GM19324 (cell line): Measurements from ENCODE around the gene DNASE1L1.

Experiments used
- ATAC-seq: cut with Tn5 transposase; IDR thresholded peaks from one replicate; pipeline ENCODE4 v1.9.1; 2021; ENCODE audit warnings: mild to moderate bottlenecking, moderate library complexity; ENCODE audit not compliant: unreplicated experiment, low FRiP score

Gene DNASE1L1

GRCh38 chrX:154436983-154437752 lies 28.1 kb upstream of the DNASE1L1 start, which contains the start of gene GDI1:
Gene GDI1, plus strand, starts transcription at chrX:154437154. Its CDS starts 101 bp downstream, at chrX:154437255.
- ATAC-seq = peak; percentile 40

GRCh38 chrX:154436374-154436982 lies 27.4 kb upstream of the DNASE1L1 start:
- peak; percentile 33 for ATAC-seq

- ATAC-seq = no peak
Measured at GRCh38 chrX:154435171-154435733, 26.2 kb upstream of the DNASE1L1 start.

- ATAC-seq = no peak
Measured at GRCh38 chrX:154434394-154435168, 25.5 kb upstream of the DNASE1L1 start.

- ATAC-seq = no peak
Measured at GRCh38 chrX:154433605-154434004, 24.6 kb upstream of the DNASE1L1 start.

- no peak for ATAC-seq
Measured at GRCh38 chrX:154432210-154432609, 23.2 kb upstream of the DNASE1L1 start.

DNA sequence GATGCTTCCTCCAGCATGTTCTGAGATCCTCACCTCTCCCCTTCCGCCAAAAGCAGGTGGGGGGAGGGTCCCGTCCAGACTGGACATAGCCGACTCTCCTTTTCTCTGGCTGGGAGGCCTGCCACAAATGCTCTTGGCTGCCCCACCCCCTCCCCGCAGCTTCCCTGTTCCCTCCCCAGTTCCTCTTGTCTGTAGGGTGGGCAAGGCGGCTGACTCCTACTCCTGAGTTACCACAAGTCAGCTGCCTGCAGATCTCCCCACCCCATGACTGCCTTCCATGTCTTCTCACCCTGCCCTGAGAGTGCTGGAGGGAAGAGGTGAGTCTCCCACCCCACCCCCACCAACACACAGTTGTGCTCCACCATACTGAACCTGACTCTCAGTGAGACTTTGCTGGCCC lies 22.3 kb upstream of the DNASE1L1 start:
- ATAC-seq = no peak

GRCh38 chrX:154430916-154431315 lies 21.9 kb upstream of the DNASE1L1 start:
- no peak for ATAC-seq

DNA sequence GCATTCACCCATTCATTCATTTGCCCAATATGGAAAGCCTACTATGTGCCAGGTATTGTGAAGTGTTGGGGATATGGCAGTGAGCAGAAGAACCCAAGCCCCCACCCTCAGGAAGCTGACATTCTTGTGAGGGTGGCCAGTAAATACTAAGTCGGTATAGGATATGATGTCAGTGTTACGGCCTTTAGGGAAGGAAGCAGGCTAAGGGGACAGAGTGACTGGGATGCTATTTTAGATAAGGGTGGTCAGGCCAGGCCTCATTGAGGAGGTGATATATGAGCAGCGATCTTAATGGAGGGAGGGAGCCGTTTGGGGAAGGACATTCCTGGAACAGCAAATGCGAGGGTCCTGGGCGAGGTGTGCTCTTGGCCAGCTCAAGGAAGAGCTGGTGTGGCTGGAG lies 21.4 kb upstream of the DNASE1L1 start:
- ATAC-seq = no peak

GRCh38 chrX:154429711-154430110 lies 20.7 kb upstream of the DNASE1L1 start:
- no peak for ATAC-seq

DNA sequence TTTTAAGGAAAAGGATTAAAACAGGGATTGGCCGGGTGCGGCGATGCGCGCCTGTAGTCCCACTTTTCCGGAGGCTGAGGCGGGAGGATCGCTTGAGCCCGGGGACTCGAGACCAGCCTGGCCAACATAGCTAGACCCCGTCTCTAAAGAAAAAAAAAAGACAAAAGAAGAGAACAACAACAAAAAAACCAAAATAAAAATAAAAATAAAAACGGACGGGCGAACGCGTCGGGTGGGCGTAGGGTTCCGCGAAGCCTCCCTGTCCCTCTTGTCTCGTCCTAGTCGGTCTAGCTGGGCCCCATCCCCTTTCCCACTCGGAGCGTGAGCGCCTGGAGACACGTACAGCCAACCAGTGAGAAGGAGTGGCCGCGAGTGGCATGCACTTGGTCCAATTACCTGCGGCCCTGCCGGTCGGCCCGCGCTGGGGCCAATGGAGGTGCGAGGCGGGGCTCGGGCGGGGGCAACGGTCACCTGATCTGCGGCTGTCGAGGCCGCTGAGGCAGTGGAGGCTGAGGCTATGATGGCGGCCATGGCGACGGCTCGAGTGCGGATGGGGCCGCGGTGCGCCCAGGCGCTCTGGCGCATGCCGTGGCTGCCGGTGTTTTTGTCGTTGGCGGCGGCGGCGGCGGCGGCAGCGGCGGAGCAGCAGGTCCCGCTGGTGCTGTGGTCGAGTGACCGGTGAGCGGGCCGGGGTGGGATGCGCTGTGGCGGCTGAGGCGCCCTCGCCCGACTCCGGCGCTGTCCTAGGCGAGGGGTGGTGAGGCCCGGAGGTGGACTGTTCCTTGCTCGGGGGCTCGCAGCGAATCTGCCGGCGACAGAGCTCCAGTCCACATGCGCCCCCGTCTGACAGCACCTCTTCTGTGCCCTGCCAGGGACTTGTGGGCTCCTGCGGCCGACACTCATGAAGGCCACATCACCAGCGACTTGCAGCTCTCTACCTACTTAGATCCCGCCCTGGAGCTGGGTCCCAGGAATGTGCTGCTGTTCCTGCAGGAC lies 19.4 kb upstream of the DNASE1L1 start, which contains the start of gene ATP6AP1:
ATP6AP1 (plus strand) TSS at position 502 of the 996 bp plus-strand sequence; CDS start at position 518, 16 bp downstream.
- ATAC-seq = peak; percentile 88

DNA sequence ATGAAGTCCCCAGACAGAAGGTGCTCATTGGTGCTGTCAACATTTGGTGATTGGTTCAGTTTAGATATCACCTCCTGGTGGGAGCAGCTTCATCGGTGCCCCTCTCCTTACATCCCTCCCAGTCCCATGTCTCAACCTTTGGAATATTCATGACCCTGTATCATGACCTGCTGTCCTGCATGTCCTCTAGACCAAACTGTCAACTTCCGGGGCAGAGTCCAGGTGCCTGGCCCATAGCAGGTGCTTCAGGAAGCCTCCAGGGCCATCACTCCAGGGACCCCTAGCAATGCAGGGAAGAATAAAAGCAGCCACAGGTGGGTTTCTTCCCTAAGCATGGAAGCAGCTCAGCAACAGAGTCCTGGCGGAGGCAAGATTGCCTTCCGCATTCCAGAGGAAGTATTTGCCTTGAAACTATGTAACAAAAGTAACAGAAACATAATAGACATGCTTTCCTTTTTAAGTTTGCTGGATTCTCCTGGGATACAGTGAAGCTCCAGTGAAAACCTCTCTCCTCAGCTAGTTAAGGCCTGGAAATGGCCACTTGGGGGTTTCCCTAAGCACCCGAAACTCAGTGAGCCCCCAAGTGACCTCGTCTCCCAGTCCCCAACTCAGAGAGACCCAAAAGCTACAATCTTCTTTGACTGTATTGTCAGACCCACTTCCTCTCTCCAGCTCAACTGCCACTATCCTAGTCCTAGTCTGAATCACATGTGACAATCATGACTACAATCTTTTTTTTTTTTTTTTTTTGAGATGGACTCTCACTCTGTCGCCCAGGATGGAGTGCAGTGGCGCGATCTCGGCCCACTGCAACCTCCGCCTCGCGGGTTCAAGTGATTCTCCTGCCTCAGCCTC lies 18.1 kb upstream of the DNASE1L1 start:
- no peak for ATAC-seq

- no peak for ATAC-seq
Measured at GRCh38 chrX:154420402-154420756, 11.3 kb upstream of the DNASE1L1 start.

DNA sequence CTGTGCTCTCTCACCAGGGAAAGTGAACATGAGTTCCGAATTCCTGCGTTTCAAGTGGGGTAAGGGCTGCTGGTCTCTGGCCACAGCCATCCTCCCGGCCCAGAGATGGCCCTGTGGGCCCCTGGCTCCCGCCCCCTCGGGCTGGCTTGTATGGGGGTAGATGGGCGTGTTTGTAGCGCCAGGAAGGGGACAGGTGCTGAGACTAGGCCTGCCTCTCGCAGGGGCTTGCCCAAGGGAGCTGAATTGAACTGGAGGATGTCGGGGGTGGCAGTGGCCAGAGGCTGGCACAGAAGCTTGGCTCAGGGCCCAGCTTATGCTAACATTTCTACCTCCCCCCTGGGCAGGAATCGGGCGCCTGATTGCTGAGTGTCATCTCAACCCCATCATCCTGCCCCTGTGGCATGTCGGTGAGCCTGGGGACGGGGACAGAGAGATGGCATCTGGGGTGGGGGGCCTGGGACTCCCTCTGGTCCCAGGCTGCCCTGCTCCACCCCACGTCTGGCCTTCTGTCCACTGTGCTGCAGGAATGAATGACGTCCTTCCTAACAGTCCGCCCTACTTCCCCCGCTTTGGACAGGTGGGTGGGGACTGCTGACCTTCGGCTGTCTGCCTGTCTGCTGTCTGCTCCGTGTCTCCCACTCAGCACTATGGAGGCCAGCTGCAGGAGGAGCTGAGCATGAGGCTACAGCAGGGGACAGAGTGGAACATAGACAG lies 10.8 kb upstream of the DNASE1L1 start:
- ATAC-seq = no peak

GRCh38 chrX:154419189-154419588 lies 10.1 kb upstream of the DNASE1L1 start:
- no peak for ATAC-seq

DNA sequence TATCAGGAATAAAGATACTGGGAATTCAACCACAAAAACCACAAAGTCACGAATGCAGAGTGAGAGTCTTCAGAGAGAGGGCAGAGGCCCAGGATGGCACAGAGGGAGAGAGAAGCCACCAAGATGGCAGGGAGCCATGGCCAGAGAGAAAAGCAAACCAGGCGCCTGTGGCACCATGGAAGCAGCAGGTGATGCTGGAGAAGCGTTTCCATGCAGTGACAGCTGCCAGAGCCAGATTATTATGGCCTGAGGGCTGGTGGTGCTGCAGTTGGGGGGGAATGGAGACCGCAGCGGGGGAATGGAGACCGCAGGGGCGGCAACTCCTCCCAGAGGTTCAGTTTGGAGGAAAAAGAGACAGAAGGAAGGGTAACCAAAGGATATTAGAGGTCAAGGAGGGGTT lies 8.1 kb upstream of the DNASE1L1 start:
- ATAC-seq = no peak

DNA sequence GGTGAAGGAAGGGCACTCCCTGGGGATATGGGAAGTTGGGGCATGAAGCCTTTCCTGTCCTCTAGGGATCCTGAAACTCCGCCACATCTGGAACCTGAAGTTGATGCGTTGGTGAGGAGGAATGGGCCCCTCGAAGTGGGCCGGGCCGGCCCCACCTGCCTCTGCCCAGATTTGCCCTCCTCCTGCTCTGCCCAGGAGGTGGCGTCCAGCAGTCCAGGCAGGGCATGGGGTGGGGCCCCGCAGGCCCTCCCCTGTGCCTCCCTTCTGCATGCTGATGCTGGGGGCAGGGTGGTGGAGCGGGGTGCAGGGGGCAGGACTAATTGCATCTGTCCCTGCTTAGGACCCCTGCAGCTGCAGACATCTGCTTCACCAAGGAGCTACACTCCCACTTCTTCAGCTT lies 4.1 kb upstream of the DNASE1L1 start:
- no peak for ATAC-seq

GRCh38 chrX:154412468-154412867 lies 3.4 kb upstream of the DNASE1L1 start:
- no peak for ATAC-seq
